DND-41 (cell line): ENCODE data around the gene CAMK2N1.

Experiments used
- ATAC-seq: fragments of 200-7000 bp; cut with Tn5 transposase; 3 replicates; pipeline ENCODE4 v1.9.1; 2021; ENCODE audit warnings: low read depth; ENCODE audit not compliant: insufficient read depth
- DNase-seq: peaks from one replicate; pipeline ENCODE4 v3.0.0-alpha.2; 2020
- H2AFZ ChIP-seq: 2 replicates; pipeline ENCODE4 v1.6.0; 2012; ENCODE audit warnings: low read depth, low read length
- H3K27ac ChIP-seq: 2 replicates; pipeline ENCODE4 v1.5.1; 2012; ENCODE audit warnings: low read length, inconsistent platforms
- H3K27me3 ChIP-seq: fragments of 200-600 bp; sonication (generic); 2 replicates; pipeline ENCODE4 v1.6.0; 2012; ENCODE audit warnings: low read length, mild to moderate bottlenecking, inconsistent platforms; ENCODE audit not compliant: insufficient read depth, poor library complexity
- H3K36me3 ChIP-seq: 2 replicates; pipeline ENCODE4 v1.5.1; 2012; ENCODE audit warnings: low read length, inconsistent platforms; ENCODE audit not compliant: insufficient read depth
- H3K4me1 ChIP-seq: 2 replicates; pipeline ENCODE4 v1.5.1; 2012; ENCODE audit warnings: mild to moderate bottlenecking, low read length; ENCODE audit not compliant: insufficient read depth
- H3K4me2 ChIP-seq: 2 replicates; pipeline ENCODE4 v1.6.0; 2012; ENCODE audit warnings: mild to moderate bottlenecking, moderate library complexity, low read length, inconsistent platforms; ENCODE audit not compliant: insufficient read depth
- H3K4me3 ChIP-seq, 2 experiments: fragments of 200-600 bp in 1 of 2; shearing (Covaris generic) in 1 of 2; 2 replicates each; pipeline ENCODE4 v1.5.1; 2012 to 2016; ENCODE audit warnings: inconsistent platforms in 2 of 2, low read length in 2 of 2, mild to moderate bottlenecking in 2 of 2, low read depth in 1 of 2, moderate library complexity in 1 of 2
- H3K79me2 ChIP-seq: 2 replicates; pipeline ENCODE4 v1.6.0; 2012; ENCODE audit warnings: low read length, inconsistent platforms; ENCODE audit not compliant: insufficient read depth
- H3K9ac ChIP-seq: 2 replicates; pipeline ENCODE4 v1.6.0; 2012; ENCODE audit warnings: low read depth, mild to moderate bottlenecking, inconsistent platforms, low read length, moderate library complexity
- H3K9me3 ChIP-seq: 2 replicates; pipeline ENCODE4 v1.5.1; 2012; ENCODE audit warnings: low read length, moderate library complexity, mild to moderate bottlenecking, inconsistent platforms; ENCODE audit not compliant: insufficient read depth, severe bottlenecking
- H4K20me1 ChIP-seq: 2 replicates; pipeline ENCODE4 v1.6.0; 2012; ENCODE audit warnings: low read length; ENCODE audit not compliant: insufficient read depth
- CTCF ChIP-seq: IDR thresholded peaks from 2 replicates; pipeline ENCODE4 v1.5.1; 2012; ENCODE audit warnings: borderline replicate concordance, low read length, moderate library complexity, mild to moderate bottlenecking; ENCODE audit not compliant: poor library complexity, severe bottlenecking; ENCODE audit errors: extremely low read depth
- EZH2 ChIP-seq: IDR thresholded peaks from 3 replicates; pipeline ENCODE4 v1.6.1; 2012; ENCODE audit warnings: borderline replicate concordance, low read depth, mild to moderate bottlenecking, moderate library complexity, low read length, inconsistent platforms; ENCODE audit not compliant: severe bottlenecking

The CAMK2N1 gene

GRCh38 chr1:20485527-20486456 is at the start of gene CAMK2N1:
CAMK2N1 (minus strand) TSS chr1:20486210; CDS start chr1:20485379, 831 bp downstream.
- no peak within 1 kb of the TSS for H3K9ac ChIP-seq
- H3K27ac ChIP-seq = no peak within 1 kb of the TSS
- no peak for ATAC-seq

GRCh38 chr1:20534659-20535417 is 48.8 kb upstream of the CAMK2N1 start:
- Histone ChIP-seq H3K36me3 (no peaks in the 10 kb centered on the region), H3K4me3 (no peak overlapping the region), H2AFZ (no peak overlapping the region), H4K20me1 (no peaks in the 10 kb centered on the region), H3K27me3 (peaks cover 36% of the 10 kb centered on the region), H3K4me2 (no peak overlapping the region), H3K9me3 (no peaks in the 10 kb centered on the region), H3K9ac (no peak overlapping the region), H3K79me2 (no peaks in the 10 kb centered on the region), H3K4me1 (no peaks in the 10 kb centered on the region), H3K27ac (no peak overlapping the region)
- ATAC-seq (no peak), DNase-seq (no peak)
- no peak for TF ChIP-seq EZH2
- no peak for TF ChIP-seq CTCF

More at GRCh38 chr1:20485527-20486456, at the start of gene CAMK2N1:
- Histone ChIP-seq H4K20me1 (peaks cover 5% of the 10 kb centered on the region; the same call in 1 of the 2 replicates), H3K4me3 (no peak within 1 kb of the TSS), H3K27me3 (peaks cover 25% of the 10 kb centered on the region), H3K36me3 (no peaks in the 10 kb centered on the region), H3K79me2 (no peaks in the 10 kb centered on the region), H3K9me3 (no peaks in the 10 kb centered on the region), H3K4me2 (no peak within 1 kb of the TSS), H2AFZ (no peak within 1 kb of the TSS), H3K4me1 (no peaks in the 10 kb centered on the region)
- no peak for DNase-seq
- TF ChIP-seq CTCF (no peak), EZH2 (no peak)

GRCh38 chr1:20533635-20534034 is 47.6 kb upstream of the CAMK2N1 start:
- no peak overlapping the region for H2AFZ ChIP-seq
- no peak overlapping the region for H3K4me2 ChIP-seq
- DNase-seq (no peak), ATAC-seq (no peak)
- no peaks in the 10 kb centered on the region for H3K9me3 ChIP-seq
- H3K79me2 ChIP-seq = no peaks in the 10 kb centered on the region
- TF ChIP-seq EZH2 (no peak), CTCF (no peak)
- no peaks in the 10 kb centered on the region for H3K36me3 ChIP-seq
- H3K27ac ChIP-seq = no peak overlapping the region
- no peaks in the 10 kb centered on the region for H3K4me1 ChIP-seq
- peaks cover 38% of the 10 kb centered on the region for H3K27me3 ChIP-seq
- H4K20me1 ChIP-seq = no peaks in the 10 kb centered on the region
- no peak overlapping the region for H3K9ac ChIP-seq
- no peak overlapping the region for H3K4me3 ChIP-seq
